ENCODE results near the gene USH1G.

DNA sequence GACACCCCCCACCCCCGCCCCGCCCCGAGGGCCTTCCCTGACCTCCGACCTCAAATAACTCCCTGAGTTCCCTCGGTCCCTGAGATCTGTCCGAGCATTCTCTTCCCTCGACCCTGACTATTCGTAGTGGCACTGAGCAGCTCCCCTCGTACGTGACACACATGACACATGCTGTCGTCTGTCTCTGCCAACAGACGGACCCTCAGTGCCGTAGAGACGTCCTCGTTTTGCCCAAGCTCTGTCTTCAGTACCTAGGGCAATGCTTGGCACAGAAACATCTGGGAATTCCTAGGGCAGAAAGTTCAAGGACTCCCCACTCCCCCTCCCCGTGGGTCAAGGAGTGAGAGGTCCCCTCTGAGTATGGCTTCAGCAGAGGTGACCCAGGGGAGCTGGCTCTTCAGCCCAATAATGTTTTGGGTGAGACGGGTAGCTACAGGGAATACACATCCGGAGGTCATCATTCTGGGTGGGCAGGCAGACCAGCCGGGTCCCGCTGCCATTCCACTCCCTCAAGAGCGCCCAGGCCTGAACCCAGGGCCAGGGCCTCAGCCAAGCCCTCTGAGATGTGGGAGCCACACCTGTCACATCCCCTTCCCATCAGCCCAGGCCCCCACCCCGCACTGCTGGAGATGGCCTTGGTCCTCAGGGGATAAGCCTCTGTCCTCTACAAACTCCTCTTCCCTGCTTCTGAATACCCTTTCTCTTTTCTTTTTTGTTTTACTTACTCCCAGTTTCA is 29.0 kb downstream of the USH1G start:
- TF ChIP-seq CTCF (IDR thresholded peaks at IDR 0.05; ENCODE audit: insufficient read depth, low read depth, low read length) (no peak), EZH2 (IDR thresholded peaks at IDR 0.05; ENCODE audit: insufficient read depth, low read length) (no peak)

All from astrocyte (in vitro differentiated cells and primary cell).